Common myeloid progenitor, CD34-positive (primary cell): ENCODE measurements around the gene KRTAP4-8.
A peak's percentile ranks its signal among the peaks of the same experiment; 100 is the strongest.
"Not testable (repeated sequence)": the region's sequence is repeated elsewhere in the genome, so short reads cannot be mapped to it uniquely, and the experiment has no call there.

Source experiments
- CTCF ChIA-PET: fragments of 350-600 bp; sonication (Branson Sonifier 250); formaldehyde crosslinking; loops from one replicate; lab custom pipeline; 2021; ENCODE audit warnings: antibody characterized with exemption; lab: Charles Lee
- POLR2A ChIA-PET: fragments of 350-600 bp; sonication (Branson Sonifier 250); formaldehyde crosslinking; loops from one replicate; lab custom pipeline; 2021; ENCODE audit warnings: antibody characterized with exemption; lab: Charles Lee
- DNase-seq, 3 donors: peaks; one replicate each; pipeline versions ENCODE4 v3.0.0 to v3.0.0-alpha.2; 2013
- H3K27ac ChIP-seq, 2 experiments: 1 replicate in 1 of 2; 2 replicates in 1 of 2; pipeline ENCODE4 v1.7.0; 2013; ENCODE audit warnings: inconsistent platforms in 2 of 2, low read length in 2 of 2, mild to moderate bottlenecking in 2 of 2, low read depth in 1 of 2, moderate library complexity in 1 of 2; ENCODE audit not compliant: severe bottlenecking in 2 of 2, insufficient read depth in 1 of 2, poor library complexity in 1 of 2
- H3K27me3 ChIP-seq, 5 experiments: replicated peaks in 2 of 5; 1 replicate in 3 of 5; 2 replicates in 2 of 5; pipeline versions ENCODE4 v1.6.1 to v1.7.0; 2013; ENCODE audit warnings: low read length in 4 of 5, mild to moderate bottlenecking in 2 of 5, moderate library complexity in 2 of 5, inconsistent platforms in 1 of 5; ENCODE audit not compliant: insufficient read depth in 5 of 5, control insufficient read depth in 4 of 5
- H3K36me3 ChIP-seq, 4 experiments: 1 replicate in 2 of 4; 2 replicates in 2 of 4; pipeline versions ENCODE4 v1.6.1 to v1.7.0; 2013; ENCODE audit warnings: low read length in 3 of 4, control low read depth in 1 of 4, mild to moderate bottlenecking in 1 of 4; ENCODE audit not compliant: control insufficient read depth in 4 of 4, insufficient read depth in 4 of 4
- H3K4me1 ChIP-seq, 4 experiments: 1 replicate in 3 of 4; 2 replicates in 1 of 4; pipeline versions ENCODE4 v1.6.1 to v1.7.1; 2013; ENCODE audit warnings: low read length in 3 of 4, mild to moderate bottlenecking in 3 of 4, control low read depth in 1 of 4, inconsistent platforms in 1 of 4, moderate library complexity in 1 of 4; ENCODE audit not compliant: control insufficient read depth in 4 of 4, insufficient read depth in 4 of 4; ENCODE audit errors: control extremely low read depth in 1 of 4
- H3K4me3 ChIP-seq, 7 experiments: 1 replicate in 4 of 7; 2 replicates in 3 of 7; pipeline versions ENCODE4 v1.5.1 to v1.7.0; 2013; ENCODE audit warnings: mild to moderate bottlenecking in 7 of 7, low read length in 6 of 7, moderate library complexity in 6 of 7, inconsistent platforms in 2 of 7, low read depth in 2 of 7, control low read depth in 1 of 7; ENCODE audit not compliant: insufficient read depth in 4 of 7, control insufficient read depth in 1 of 7; ENCODE audit errors: extremely low read depth in 1 of 7
- H3K9me3 ChIP-seq, 5 experiments: 1 replicate in 4 of 5; 2 replicates in 1 of 5; pipeline versions ENCODE4 v1.6.1 to v1.7.1; 2013; ENCODE audit warnings: low read length in 4 of 5, mild to moderate bottlenecking in 2 of 5, inconsistent platforms in 1 of 5, low read depth in 1 of 5, moderate library complexity in 1 of 5; ENCODE audit not compliant: control insufficient read depth in 4 of 5, insufficient read depth in 2 of 5; ENCODE audit errors: control extremely low read depth in 1 of 5
- WGBS: methylation state at CpG from one replicate; pipeline ENCODE4 v1.1.5; 2013; ENCODE audit not compliant: insufficient coverage; 5-methylcytosine and 5-hydroxymethylcytosine counted together

Gene KRTAP4-8

GRCh38 chr17:41101586-41102259 is 3.8 kb upstream of the KRTAP4-8 start, which contains the start of gene KRTAP4-16:
TSS of gene KRTAP4-16 (minus strand) at chr17:41102209. CDS start at chr17:41102209, 0 bp downstream.
- H3K36me3 ChIP-seq: no peaks in the 10 kb centered on the region
- H3K27me3 ChIP-seq: no peaks in the 10 kb centered on the region
- ChIA-PET CTCF (no interaction called here), POLR2A (no interaction called here)
- no peak for DNase-seq
- H3K9me3 ChIP-seq: no peaks in the 10 kb centered on the region
- H3K27ac ChIP-seq: no peak within 1 kb of the TSS
- 96% methylated on average over 8 of the region's 10 CpGs for WGBS
- no peak within 1 kb of the TSS for H3K4me3 ChIP-seq
- peaks cover 0 to 8% (median 3%) of the 10 kb centered on the region in 4 experiments for H3K4me1 ChIP-seq

- DNase-seq: peak in 2 of 3 donors; percentile 41 to 62
- H3K36me3 ChIP-seq, H3K9me3 ChIP-seq, H3K4me1 ChIP-seq, H3K27ac ChIP-seq, CTCF ChIA-PET, POLR2A ChIA-PET, H3K27me3 ChIP-seq, H3K4me3 ChIP-seq: not testable (repeated sequence)
- WGBS: no CpG with 5 or more reads among the region's 7 CpGs
Measured at GRCh38 chr17:41099682-41100480, 1.9 kb upstream of the KRTAP4-8 start.

- POLR2A ChIA-PET: no interaction called here
- DNase-seq: no peak
Measured at GRCh38 chr17:41098481-41098880, 539 bp upstream of the KRTAP4-8 start.

GRCh38 chr17:41096055-41096454 is 1.9 kb downstream of the KRTAP4-8 start:
- H3K27ac ChIP-seq: no peak overlapping the region
- no peaks in the 10 kb centered on the region for H3K36me3 ChIP-seq
- DNase-seq: no peak
- no peak overlapping the region for H3K4me3 ChIP-seq
- no peaks in the 10 kb centered on the region for H3K27me3 ChIP-seq
- peaks cover 0 to 9% (median 3%) of the 10 kb centered on the region in 5 experiments for H3K9me3 ChIP-seq
- POLR2A ChIA-PET: no interaction called here
- peaks cover 0 to 8% (median 3%) of the 10 kb centered on the region in 4 experiments for H3K4me1 ChIP-seq
- CTCF ChIA-PET: no interaction called here
- 95% methylated on average over 4 of the region's 7 CpGs for WGBS

More at GRCh38 chr17:41098481-41098880, 539 bp upstream of the KRTAP4-8 start:
- Histone ChIP-seq H3K27me3 (no peaks in the 10 kb centered on the region), H3K9me3 (peaks cover 0 to 4% (median 3%) of the 10 kb centered on the region in 5 experiments), H3K36me3 (no peaks in the 10 kb centered on the region), H3K27ac (no peak overlapping the region), H3K4me1 (peaks cover 0 to 8% (median 3%) of the 10 kb centered on the region in 4 experiments), H3K4me3 (no peak overlapping the region)
- CTCF ChIA-PET: no interaction called here
- 100% methylated on average over 1 of the region's 6 CpGs for WGBS

- H3K4me1 ChIP-seq, POLR2A ChIA-PET, DNase-seq, H3K4me3 ChIP-seq, H3K27ac ChIP-seq, CTCF ChIA-PET, H3K36me3 ChIP-seq, H3K9me3 ChIP-seq, H3K27me3 ChIP-seq: not testable (repeated sequence)
- WGBS: 0% methylated on average over 1 of the region's 4 CpGs
Measured at GRCh38 chr17:41088760-41089352, 9.1 kb downstream of the KRTAP4-8 start.

- CTCF ChIA-PET, H3K9me3 ChIP-seq, H3K27me3 ChIP-seq, H3K4me3 ChIP-seq, H3K4me1 ChIP-seq, H3K27ac ChIP-seq, H3K36me3 ChIP-seq, DNase-seq: not testable (repeated sequence)
- 93% methylated on average over 5 of the region's 14 CpGs for WGBS
- POLR2A ChIA-PET: interaction anchor here (0.6 to 0.7 kb wide), 2 partner anchors 41 to 255 kb away, joined by 3 read pairs; no protein-coding TSS in a partner anchor
Measured at GRCh38 chr17:41084100-41084856, 13.7 kb downstream of the KRTAP4-8 start, which contains the start of gene KRTAP4-7. TSS of gene KRTAP4-7 (plus strand) at chr17:41084150. CDS start at chr17:41084207, 57 bp downstream.
